OCI-LY1 (cell line): ENCODE measurements around the gene EIF4EBP2.

Source experiments
- H2AFZ ChIP-seq: fragments of 200-600 bp; sonication (generic), shearing (Covaris generic); 2 replicates; pipeline ENCODE4 v1.6.0; 2014; ENCODE audit warnings: antibody characterized with exemption, mild to moderate bottlenecking, low read length
- H3F3A ChIP-seq: fragments of 200-600 bp; sonication (generic), shearing (Covaris generic); 2 replicates; pipeline ENCODE4 v1.6.0; 2014; ENCODE audit warnings: mild to moderate bottlenecking, antibody characterized with exemption, low read length, moderate library complexity; ENCODE audit not compliant: insufficient read depth
- H3K27ac ChIP-seq: fragments of 200-600 bp; sonication (generic); 2 replicates; pipeline ENCODE4 v1.5.1; 2014; ENCODE audit warnings: low read length, mixed run types, mild to moderate bottlenecking, low read depth; ENCODE audit not compliant: poor library complexity, severe bottlenecking
- H3K27me3 ChIP-seq: fragments of 200-600 bp; sonication (generic); 2 replicates; pipeline ENCODE4 v1.6.0; 2014; ENCODE audit warnings: antibody characterized with exemption, mild to moderate bottlenecking, low read length, moderate library complexity; ENCODE audit not compliant: insufficient read depth
- H3K36me3 ChIP-seq: fragments of 200-600 bp; sonication (generic); 2 replicates; pipeline ENCODE4 v1.6.1; 2014; ENCODE audit warnings: mild to moderate bottlenecking, antibody characterized with exemption, low read length, moderate library complexity, mixed read lengths; ENCODE audit not compliant: insufficient read depth
- H3K4me1 ChIP-seq: fragments of 200-600 bp; sonication (generic); 2 replicates; pipeline ENCODE4 v1.5.1; 2014; ENCODE audit warnings: mild to moderate bottlenecking, low read length, moderate library complexity; ENCODE audit not compliant: insufficient read depth, severe bottlenecking
- H3K4me2 ChIP-seq: fragments of 200-600 bp; sonication (generic), shearing (Covaris generic); 2 replicates; pipeline ENCODE4 v1.6.1; 2014; ENCODE audit warnings: low read length
- H3K4me3 ChIP-seq: fragments of 200-600 bp; sonication (generic); 2 replicates; pipeline ENCODE4 v1.5.1; 2014; ENCODE audit warnings: low read length, low read depth, mild to moderate bottlenecking, mixed read lengths; ENCODE audit not compliant: poor library complexity, severe bottlenecking
- H3K79me2 ChIP-seq: fragments of 200-600 bp; shearing (Covaris generic); 2 replicates; pipeline ENCODE4 v1.6.1; 2016; ENCODE audit warnings: mixed run types, low read length, mixed read lengths; ENCODE audit not compliant: insufficient read depth
- H3K9ac ChIP-seq: fragments of 200-600 bp; sonication (generic), shearing (Covaris generic); 2 replicates; pipeline ENCODE4 v1.6.1; 2014; ENCODE audit warnings: mild to moderate bottlenecking, low read length, mixed read lengths
- H3K9me2 ChIP-seq: fragments of 200-600 bp; sonication (generic), shearing (Covaris generic); 2 replicates; pipeline ENCODE4 v1.6.1; 2014; ENCODE audit warnings: low read depth, mild to moderate bottlenecking, low read length, mixed read lengths
- H3K9me3 ChIP-seq: fragments of 200-600 bp; shearing (Covaris generic); 2 replicates; pipeline ENCODE4 v1.6.1; 2014; ENCODE audit warnings: low read length, mixed read lengths
- H4K20me1 ChIP-seq: fragments of 200-600 bp; sonication (generic), shearing (Covaris generic); 2 replicates; pipeline ENCODE4 v1.6.0; 2016; ENCODE audit warnings: mild to moderate bottlenecking, low read length; ENCODE audit not compliant: insufficient read depth
- EZH2 ChIP-seq: fragments of 200-600 bp; sonication (generic), shearing (Covaris generic); IDR thresholded peaks from 2 replicates; pipeline ENCODE4 v1.8.0; 2017; ENCODE audit warnings: borderline replicate concordance, mixed run types, mild to moderate bottlenecking, antibody characterized with exemption, low read length, moderate library complexity, mixed read lengths
- TF ChIP-seq, protein P1 (sequence below): fragments of 200-600 bp; sonication (generic), shearing (Covaris generic); IDR thresholded peaks from 2 replicates; pipeline ENCODE4 v1.5.1; 2017; ENCODE audit warnings: mild to moderate bottlenecking, antibody characterized with exemption, low read length, moderate library complexity, mixed read lengths

EIF4EBP2 gene

DNA sequence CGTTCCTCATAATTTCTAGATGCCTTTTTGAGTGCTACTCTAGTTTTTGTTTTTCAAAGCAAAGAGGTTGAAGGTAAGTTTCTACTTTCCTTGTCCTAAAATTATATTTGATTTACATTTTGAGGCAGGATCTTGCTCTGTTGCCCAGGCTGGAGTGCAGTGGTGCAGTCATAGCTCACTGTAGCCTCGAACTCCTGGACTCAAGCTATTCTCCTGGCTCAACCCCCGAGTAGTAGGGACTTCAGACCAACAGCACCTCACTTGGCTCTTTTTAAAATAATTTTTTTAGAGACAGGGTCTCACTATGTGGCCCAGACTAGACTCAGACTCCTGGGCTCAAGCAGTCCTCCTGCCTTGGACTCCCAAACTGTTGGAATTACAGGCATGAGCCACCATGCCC lies 14.8 kb downstream of the EIF4EBP2 start:
- H3K4me2 ChIP-seq: no peak overlapping the region
- H3K27ac ChIP-seq: no peak overlapping the region
- H3F3A ChIP-seq: no peaks in the 10 kb centered on the region
- peaks cover 43% of the 10 kb centered on the region for H3K36me3 ChIP-seq
- no peaks in the 10 kb centered on the region for H3K9me2 ChIP-seq
- no peaks in the 10 kb centered on the region for H3K9me3 ChIP-seq
- H2AFZ ChIP-seq: no peak overlapping the region
- TF ChIP-seq EZH2: no peak
- TF ChIP-seq, protein P1, sequence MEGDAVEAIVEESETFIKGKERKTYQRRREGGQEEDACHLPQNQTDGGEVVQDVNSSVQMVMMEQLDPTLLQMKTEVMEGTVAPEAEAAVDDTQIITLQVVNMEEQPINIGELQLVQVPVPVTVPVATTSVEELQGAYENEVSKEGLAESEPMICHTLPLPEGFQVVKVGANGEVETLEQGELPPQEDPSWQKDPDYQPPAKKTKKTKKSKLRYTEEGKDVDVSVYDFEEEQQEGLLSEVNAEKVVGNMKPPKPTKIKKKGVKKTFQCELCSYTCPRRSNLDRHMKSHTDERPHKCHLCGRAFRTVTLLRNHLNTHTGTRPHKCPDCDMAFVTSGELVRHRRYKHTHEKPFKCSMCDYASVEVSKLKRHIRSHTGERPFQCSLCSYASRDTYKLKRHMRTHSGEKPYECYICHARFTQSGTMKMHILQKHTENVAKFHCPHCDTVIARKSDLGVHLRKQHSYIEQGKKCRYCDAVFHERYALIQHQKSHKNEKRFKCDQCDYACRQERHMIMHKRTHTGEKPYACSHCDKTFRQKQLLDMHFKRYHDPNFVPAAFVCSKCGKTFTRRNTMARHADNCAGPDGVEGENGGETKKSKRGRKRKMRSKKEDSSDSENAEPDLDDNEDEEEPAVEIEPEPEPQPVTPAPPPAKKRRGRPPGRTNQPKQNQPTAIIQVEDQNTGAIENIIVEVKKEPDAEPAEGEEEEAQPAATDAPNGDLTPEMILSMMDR: no peak
- H3K4me1 ChIP-seq: no peaks in the 10 kb centered on the region
- peaks cover 11% of the 10 kb centered on the region; the same call in 1 of the 2 replicates for H3K79me2 ChIP-seq
- H3K4me3 ChIP-seq: no peak overlapping the region
- H3K27me3 ChIP-seq: no peaks in the 10 kb centered on the region
- no peak overlapping the region for H3K9ac ChIP-seq
- no peaks in the 10 kb centered on the region for H4K20me1 ChIP-seq

DNA sequence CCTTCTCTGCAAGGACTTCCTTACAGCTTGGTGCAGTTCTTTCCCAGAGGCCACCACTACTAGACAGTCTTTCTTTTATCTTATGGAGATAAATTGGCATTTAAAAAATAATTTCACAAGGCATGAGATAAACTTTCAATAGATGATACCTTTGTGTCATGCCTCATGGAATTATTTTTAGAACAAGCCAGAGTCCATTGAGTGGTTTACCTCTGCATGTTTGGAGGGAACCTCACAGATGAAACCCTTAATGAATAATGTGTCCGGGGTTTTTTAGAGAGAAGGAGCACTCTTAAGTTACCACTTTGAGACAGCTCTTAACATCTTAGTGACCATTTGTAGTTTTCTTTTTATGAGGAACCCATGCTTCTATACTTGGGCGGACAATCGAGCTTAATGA lies 20.4 kb downstream of the EIF4EBP2 start:
- Histone ChIP-seq H3K9ac (no peak overlapping the region), H3K9me2 (no peaks in the 10 kb centered on the region), H3F3A (no peaks in the 10 kb centered on the region), H3K36me3 (peaks cover 99% of the 10 kb centered on the region), H3K4me1 (no peaks in the 10 kb centered on the region), H3K27me3 (no peaks in the 10 kb centered on the region), H3K27ac (no peak overlapping the region), H4K20me1 (no peaks in the 10 kb centered on the region), H2AFZ (no peak overlapping the region), H3K79me2 (no peaks in the 10 kb centered on the region), H3K4me3 (no peak overlapping the region), H3K4me2 (no peak overlapping the region), H3K9me3 (no peaks in the 10 kb centered on the region)
- TF ChIP-seq, protein P1: no peak
- no peak for TF ChIP-seq EZH2

DNA sequence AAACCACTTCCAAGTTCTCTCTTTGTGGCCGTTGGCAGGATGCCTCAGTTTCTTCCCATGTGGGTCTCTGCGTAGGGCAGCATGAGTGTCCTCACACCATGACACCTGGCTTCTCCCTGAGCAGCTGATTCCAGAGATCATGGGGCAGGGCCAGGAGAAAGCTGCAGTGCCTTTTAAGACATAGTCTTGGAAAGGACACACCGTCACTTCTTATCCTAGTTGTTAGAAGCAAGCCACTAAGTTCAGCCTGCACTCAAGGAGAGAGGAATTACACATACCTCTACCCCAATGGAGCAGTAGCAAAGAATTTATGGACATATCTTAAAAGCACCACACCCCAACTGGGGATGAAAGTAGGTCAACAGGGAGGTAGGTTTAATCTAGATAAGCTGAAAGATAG lies 21.2 kb downstream of the EIF4EBP2 start:
- no peaks in the 10 kb centered on the region for H3F3A ChIP-seq
- no peaks in the 10 kb centered on the region for H3K4me1 ChIP-seq
- H3K9me3 ChIP-seq: no peaks in the 10 kb centered on the region
- H4K20me1 ChIP-seq: no peaks in the 10 kb centered on the region
- H3K27ac ChIP-seq: no peak overlapping the region
- no peak overlapping the region for H2AFZ ChIP-seq
- no peak for TF ChIP-seq EZH2
- TF ChIP-seq, protein P1: no peak
- no peaks in the 10 kb centered on the region for H3K79me2 ChIP-seq
- H3K9ac ChIP-seq: no peak overlapping the region
- H3K4me3 ChIP-seq: no peak overlapping the region
- H3K36me3 ChIP-seq: peaks cover 91% of the 10 kb centered on the region
- H3K27me3 ChIP-seq: no peaks in the 10 kb centered on the region
- no peak overlapping the region for H3K4me2 ChIP-seq
- H3K9me2 ChIP-seq: no peaks in the 10 kb centered on the region
